KOPT-K1 (cell line): ENCODE measurements around the gene TBATA.

Source experiments
- H3K27ac ChIP-seq: fragments of 200-600 bp; sonication (generic); 2 replicates; pipeline ENCODE4 v1.5.1; 2016; ENCODE audit warnings: antibody characterized with exemption, mild to moderate bottlenecking, low read depth, low read length; ENCODE audit not compliant: poor library complexity, severe bottlenecking
- H3K36me3 ChIP-seq: fragments of 200-600 bp; sonication (generic); 2 replicates; pipeline ENCODE4 v1.5.1; 2017; ENCODE audit warnings: antibody characterized with exemption, mild to moderate bottlenecking, low read length, moderate library complexity; ENCODE audit not compliant: insufficient read depth
- H3K9me3 ChIP-seq: fragments of 200-600 bp; sonication (generic); 2 replicates; pipeline ENCODE4 v1.5.1; 2017; ENCODE audit warnings: antibody characterized with exemption, low read length, mild to moderate bottlenecking; ENCODE audit not compliant: insufficient read depth, poor library complexity, severe bottlenecking

TBATA gene

GRCh38 chr10:70795613-70796012 is 10.4 kb upstream of the TBATA start:
- no peak overlapping the region for H3K27ac ChIP-seq
- H3K36me3 ChIP-seq = no peaks in the 10 kb centered on the region
- H3K9me3 ChIP-seq = peaks cover 19% of the 10 kb centered on the region

DNA sequence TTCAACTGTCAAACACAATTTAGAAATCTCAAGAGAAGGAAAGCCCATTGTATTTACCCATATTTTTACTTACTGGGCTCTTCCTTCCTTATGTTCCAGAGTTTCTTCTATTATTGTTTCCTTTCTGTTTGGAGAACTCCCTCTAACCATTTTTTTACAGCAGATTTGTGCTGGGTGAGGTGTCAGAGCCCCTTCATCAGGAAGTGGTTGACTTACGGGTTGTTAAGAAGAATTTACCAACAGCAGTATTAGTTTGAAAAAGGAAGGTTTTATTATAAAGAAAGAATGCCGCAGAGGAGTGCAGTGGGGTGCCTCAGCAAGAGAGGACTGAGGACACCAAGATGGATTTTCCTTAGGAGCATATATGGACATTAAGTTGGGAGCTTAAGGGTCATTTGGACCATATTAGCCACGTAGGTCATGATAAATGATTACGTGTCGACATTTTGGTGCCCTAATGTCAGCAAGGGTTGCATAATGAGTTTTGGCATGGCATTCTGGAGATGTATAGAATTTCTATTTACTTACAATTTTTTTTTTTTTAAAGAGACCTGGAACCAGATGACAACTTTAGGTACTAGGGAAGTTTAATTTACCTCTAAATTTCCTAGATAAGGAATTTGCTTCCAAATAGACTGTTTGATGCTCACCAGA is 6.3 kb upstream of the TBATA start:
- Histone ChIP-seq H3K36me3 (no peaks in the 10 kb centered on the region), H3K9me3 (peaks cover 1% of the 10 kb centered on the region), H3K27ac (no peak overlapping the region)

- no peaks in the 10 kb centered on the region for H3K36me3 ChIP-seq
- H3K9me3 ChIP-seq = no peaks in the 10 kb centered on the region
- H3K27ac ChIP-seq = no peak overlapping the region
Observed at GRCh38 chr10:70786799-70787415, 1.7 kb upstream of the TBATA start.

DNA sequence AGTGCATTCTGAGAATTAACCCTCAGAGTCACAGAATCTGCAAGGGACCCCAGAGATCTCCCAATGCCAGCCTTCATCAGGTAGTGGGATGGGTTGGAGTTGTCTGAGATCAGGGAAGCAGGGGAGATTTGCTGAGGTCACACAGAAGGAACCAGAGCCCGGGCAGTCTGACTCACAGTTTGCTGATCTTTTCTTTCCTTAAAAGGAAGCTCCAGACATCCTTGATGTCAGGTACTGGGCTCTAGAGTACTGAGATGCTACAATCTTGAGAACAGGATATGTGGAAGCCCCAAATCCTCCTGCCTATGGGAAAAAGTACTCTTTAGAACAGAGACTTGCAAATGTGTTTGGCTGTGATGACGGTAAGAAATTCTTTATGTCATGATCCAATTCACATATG is 706 bp downstream of the TBATA start:
- Histone ChIP-seq H3K27ac (no peak overlapping the region), H3K36me3 (no peaks in the 10 kb centered on the region), H3K9me3 (no peaks in the 10 kb centered on the region)

DNA sequence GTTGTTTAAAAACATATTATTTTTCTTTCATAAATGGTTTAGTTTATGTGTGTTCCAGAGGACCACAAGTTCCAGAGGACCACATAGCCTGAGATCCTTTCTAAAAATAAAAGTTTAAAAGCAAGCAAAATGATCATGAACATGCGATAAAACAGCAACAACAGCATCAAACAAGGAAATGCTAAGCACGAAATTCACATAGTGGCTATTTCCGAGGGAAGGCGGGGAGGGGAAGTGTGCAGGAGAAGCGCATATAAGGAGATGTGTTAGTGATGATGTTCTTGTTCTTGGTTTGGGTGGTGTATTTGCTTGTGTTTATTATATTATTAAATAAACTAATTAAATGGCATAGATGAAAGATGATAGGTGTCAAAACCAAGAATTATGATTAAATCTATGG is 1.2 kb downstream of the TBATA start:
- H3K36me3 ChIP-seq = no peaks in the 10 kb centered on the region
- no peaks in the 10 kb centered on the region for H3K9me3 ChIP-seq
- H3K27ac ChIP-seq = no peak overlapping the region

GRCh38 chr10:70782746-70783680 is 2.2 kb downstream of the TBATA start:
- no peaks in the 10 kb centered on the region for H3K36me3 ChIP-seq
- no peak overlapping the region for H3K27ac ChIP-seq
- no peaks in the 10 kb centered on the region for H3K9me3 ChIP-seq

DNA sequence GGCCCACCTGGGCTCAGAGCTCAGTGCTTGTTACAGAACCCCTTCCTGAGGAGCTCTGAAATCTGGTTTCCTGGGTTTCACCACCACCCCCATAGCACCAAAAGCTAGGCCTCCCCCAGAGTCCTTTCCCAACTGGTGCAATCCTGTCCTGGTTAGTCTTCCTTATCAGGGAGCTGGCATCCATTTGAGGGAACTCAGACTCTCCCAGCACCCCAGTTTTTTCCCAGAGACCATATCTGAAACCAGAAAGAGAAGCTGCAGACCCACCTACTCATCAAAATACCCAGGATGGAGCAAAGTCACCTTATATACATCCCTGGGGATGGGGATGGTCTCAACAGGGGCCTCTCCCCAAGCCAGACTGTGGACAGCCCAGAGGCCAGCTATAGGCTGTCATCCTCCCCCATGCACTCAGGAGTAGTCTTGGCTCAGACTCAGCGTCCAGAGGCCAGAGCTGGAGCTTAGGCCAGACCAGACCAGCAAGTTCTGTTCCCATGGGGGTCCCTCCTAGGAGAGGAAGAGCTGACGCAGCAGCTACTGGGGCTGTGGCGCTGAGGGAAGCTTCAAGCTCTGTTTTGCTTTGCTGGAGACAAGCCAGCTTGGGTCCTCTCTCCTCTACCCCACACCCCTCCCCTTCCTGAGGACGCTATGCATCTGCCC is 3.0 kb downstream of the TBATA start:
- H3K9me3 ChIP-seq = no peaks in the 10 kb centered on the region
- H3K27ac ChIP-seq = no peak overlapping the region
- H3K36me3 ChIP-seq = no peaks in the 10 kb centered on the region

- no peaks in the 10 kb centered on the region for H3K9me3 ChIP-seq
- no peak overlapping the region for H3K27ac ChIP-seq
- no peaks in the 10 kb centered on the region for H3K36me3 ChIP-seq
Observed at GRCh38 chr10:70781461-70782051, 3.6 kb downstream of the TBATA start.

- Histone ChIP-seq H3K27ac (no peak overlapping the region), H3K36me3 (no peaks in the 10 kb centered on the region), H3K9me3 (no peaks in the 10 kb centered on the region)
Observed at GRCh38 chr10:70780772-70781171, 4.4 kb downstream of the TBATA start.

- H3K9me3 ChIP-seq = no peaks in the 10 kb centered on the region
- no peak overlapping the region for H3K27ac ChIP-seq
- no peaks in the 10 kb centered on the region for H3K36me3 ChIP-seq
Observed at GRCh38 chr10:70780370-70780760, 4.8 kb downstream of the TBATA start.

DNA sequence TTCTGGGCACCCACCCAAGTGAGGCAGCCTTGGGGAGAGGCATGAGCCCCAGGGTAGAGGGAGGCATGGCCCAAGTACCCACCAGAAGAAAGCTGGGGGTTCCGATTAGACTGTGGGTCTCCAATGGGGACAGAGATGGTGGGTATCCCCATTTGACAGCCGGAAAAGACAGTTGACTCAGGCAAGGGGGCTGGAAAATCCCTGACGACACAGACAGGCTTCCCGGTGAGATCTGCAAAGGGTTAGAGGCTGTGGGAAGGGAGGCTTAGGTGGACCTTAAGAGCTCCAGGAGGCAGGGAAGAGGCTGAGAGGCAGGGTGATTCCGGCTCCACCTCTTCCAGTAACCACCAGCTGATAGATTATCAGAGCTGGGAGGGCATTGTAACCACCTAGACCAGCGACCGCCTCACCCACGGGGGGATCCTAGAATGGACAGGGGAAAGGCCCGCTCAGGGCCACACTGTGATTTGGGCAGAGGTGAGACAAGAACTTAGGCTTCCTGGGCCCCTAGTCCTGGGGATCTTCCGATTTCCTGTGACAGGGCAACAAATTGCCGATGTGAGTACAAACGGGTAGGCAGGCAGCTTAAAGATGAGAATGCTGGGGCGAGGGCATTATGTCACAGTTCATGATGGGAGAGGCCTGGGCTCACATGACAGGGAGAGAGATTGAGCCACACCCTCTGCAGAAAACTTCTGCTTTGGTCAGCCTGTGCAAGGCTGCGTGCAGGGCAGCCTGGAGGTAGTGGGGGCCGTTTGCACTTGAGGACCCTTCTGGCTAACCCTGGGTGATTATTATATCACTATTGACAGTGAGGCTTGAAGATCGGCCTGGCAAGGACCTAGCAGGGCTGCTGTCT is 5.4 kb downstream of the TBATA start:
- no peaks in the 10 kb centered on the region for H3K36me3 ChIP-seq
- H3K27ac ChIP-seq = no peak overlapping the region
- no peaks in the 10 kb centered on the region for H3K9me3 ChIP-seq

DNA sequence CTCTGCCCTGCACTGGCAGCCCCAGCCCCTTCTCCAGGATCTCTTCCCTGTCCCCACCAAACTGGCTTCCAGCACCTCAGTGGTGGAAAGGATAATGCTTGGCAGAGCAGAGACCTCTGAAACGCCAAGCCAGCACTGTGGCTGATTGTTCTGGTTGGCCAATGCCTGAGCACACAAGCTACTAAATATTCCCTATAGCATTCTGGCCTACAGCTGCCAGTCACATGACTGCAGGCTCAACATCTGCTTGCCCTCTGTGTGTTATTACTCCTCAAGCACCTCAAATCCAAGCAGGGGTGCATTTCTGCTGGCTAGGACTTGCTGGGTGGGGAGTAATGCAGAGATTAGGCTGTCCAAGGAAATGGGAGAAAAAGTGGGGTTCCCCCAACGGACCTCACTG is 6.1 kb downstream of the TBATA start:
- Histone ChIP-seq H3K36me3 (no peaks in the 10 kb centered on the region), H3K27ac (no peak overlapping the region), H3K9me3 (no peaks in the 10 kb centered on the region)

DNA sequence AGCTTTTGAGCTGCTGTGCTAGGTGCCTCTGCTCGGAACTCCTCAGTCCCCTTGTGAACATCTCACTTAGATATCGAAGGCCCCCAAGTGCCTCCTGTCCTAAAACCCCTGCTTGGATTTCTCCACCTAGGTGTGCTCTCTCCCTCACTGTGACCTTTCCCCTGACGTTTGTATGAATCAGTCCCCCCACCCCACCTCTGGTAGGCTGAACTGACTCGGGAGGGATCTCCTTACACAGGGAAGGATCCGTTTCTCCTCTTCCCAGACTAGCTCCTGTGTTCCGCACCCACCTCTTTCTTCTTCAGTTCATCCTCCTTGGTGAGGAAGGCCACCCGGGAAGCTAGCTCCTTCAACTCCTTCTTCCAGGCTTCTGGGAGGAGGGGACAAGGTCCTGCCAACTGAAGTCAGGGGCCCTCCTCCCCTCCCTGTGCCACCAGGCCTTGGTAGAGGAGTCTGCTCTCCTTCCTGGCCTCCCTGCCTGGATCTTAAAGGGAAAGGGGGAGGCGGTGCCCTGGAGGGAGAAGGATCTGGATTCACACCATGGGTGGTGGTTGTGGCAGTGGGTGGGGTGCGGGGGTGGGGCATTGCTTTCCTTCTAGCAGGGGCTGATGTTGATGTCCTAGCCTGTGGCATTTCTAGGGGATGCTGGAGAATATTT is 6.8 kb downstream of the TBATA start:
- H3K27ac ChIP-seq = no peak overlapping the region

More for the DNA sequence above, 6.8 kb downstream of the TBATA start:
- H3K36me3 ChIP-seq = no peaks in the 10 kb centered on the region
- H3K9me3 ChIP-seq = no peaks in the 10 kb centered on the region
